ENCODE data around the gene PHF5A. TPM values are rescaled to one million over a fixed set of nuclear protein-coding genes. Genes with fewer than 3 reads are reported as not detected.

Gene PHF5A
- total and polyA plus RNA-seq, 2 donors from 2014 or later: 34.0 to 42.2 TPM

GRCh38 chr22:41512421-41513194 lies 44.1 kb upstream of the PHF5A start:
- no peak for TF ChIP-seq CTCF (IDR thresholded peaks at IDR 0.05; ENCODE audit: borderline replicate concordance, extremely low read depth, insufficient read depth)
- no peak overlapping the region for H3K27ac ChIP-seq (ENCODE audit: low read depth in 2 of 2, low read length in 2 of 2)
- no peak overlapping the region for H3K9ac ChIP-seq (ENCODE audit: low read length in 3 of 3)
- no peak overlapping the region for H3K4me3 ChIP-seq (ENCODE audit: low read length in 3 of 3)
- intact Hi-C loops (cut with DNase I): no loop called here
- DNase-seq: peak in 4 of 5 donors; percentile 88 to 91 (median 89)
- H3K9me3 ChIP-seq (ENCODE audit: control insufficient read depth in 2 of 3, insufficient read depth in 1 of 3, low read length in 3 of 3): no peaks in the 10 kb centered on the region
- H3K4me1 ChIP-seq (ENCODE audit: control insufficient read depth in 2 of 3, insufficient read depth in 2 of 3, low read depth in 1 of 3, low read length in 3 of 3): peaks cover 0 to 18% (median 4%) of the 10 kb centered on the region in 3 donors
- H3K36me3 ChIP-seq (ENCODE audit: control insufficient read depth in 2 of 3, insufficient read depth in 3 of 3, low read length in 3 of 3): peaks cover 0 to 58% (median 45%) of the 10 kb centered on the region in 3 donors
- no peak for FAIRE-seq
- no peaks in the 10 kb centered on the region for H3K27me3 ChIP-seq (ENCODE audit: control insufficient read depth, insufficient read depth, low read length)

- H3K9ac ChIP-seq (ENCODE audit: low read length in 3 of 3): no peak overlapping the region
- FAIRE-seq: no peak
- H3K27me3 ChIP-seq (ENCODE audit: control insufficient read depth, insufficient read depth, low read length): no peaks in the 10 kb centered on the region
Measured at GRCh38 chr22:41511521-41511968, 43.1 kb upstream of the PHF5A start.

GRCh38 chr22:41508770-41509170 lies 40.3 kb upstream of the PHF5A start:
- H3K9ac ChIP-seq (ENCODE audit: low read length in 3 of 3): no peak overlapping the region
- intact Hi-C loops (cut with DNase I): no loop called here
- no peaks in the 10 kb centered on the region for H3K27me3 ChIP-seq (ENCODE audit: control insufficient read depth, insufficient read depth, low read length)
- H3K4me1 ChIP-seq (ENCODE audit: control insufficient read depth in 2 of 3, insufficient read depth in 2 of 3, low read depth in 1 of 3, low read length in 3 of 3): peaks cover 0 to 14% (median 4%) of the 10 kb centered on the region in 3 donors
- TF ChIP-seq CTCF (IDR thresholded peaks at IDR 0.05; ENCODE audit: borderline replicate concordance, extremely low read depth, insufficient read depth): no peak
- FAIRE-seq (no peak), DNase-seq (no peak)
- no peaks in the 10 kb centered on the region for H3K9me3 ChIP-seq (ENCODE audit: control insufficient read depth in 2 of 3, insufficient read depth in 1 of 3, low read length in 3 of 3)
- peaks cover 0 to 34% (median 26%) of the 10 kb centered on the region in 3 donors for H3K36me3 ChIP-seq (ENCODE audit: control insufficient read depth in 2 of 3, insufficient read depth in 3 of 3, low read length in 3 of 3)
- H3K27ac ChIP-seq (ENCODE audit: low read depth in 2 of 2, low read length in 2 of 2): peak overlapping the region in 1 of 2 donors; percentile 29
- no peak overlapping the region for H3K4me3 ChIP-seq (ENCODE audit: low read length in 3 of 3)

More at GRCh38 chr22:41511521-41511968, 43.1 kb upstream of the PHF5A start:
- H3K27ac ChIP-seq (ENCODE audit: low read depth in 2 of 2, low read length in 2 of 2): no peak overlapping the region
- no peak overlapping the region for H3K4me3 ChIP-seq (ENCODE audit: low read length in 3 of 3)
- DNase-seq: no peak
- no peak for TF ChIP-seq CTCF (IDR thresholded peaks at IDR 0.05; ENCODE audit: borderline replicate concordance, extremely low read depth, insufficient read depth)
- intact Hi-C loops (cut with DNase I): no loop called here
- H3K4me1 ChIP-seq (ENCODE audit: control insufficient read depth in 2 of 3, insufficient read depth in 2 of 3, low read depth in 1 of 3, low read length in 3 of 3): peaks cover 0 to 14% (median 4%) of the 10 kb centered on the region in 3 donors
- H3K36me3 ChIP-seq (ENCODE audit: control insufficient read depth in 2 of 3, insufficient read depth in 3 of 3, low read length in 3 of 3): peaks cover 0 to 49% (median 43%) of the 10 kb centered on the region in 3 donors
- no peaks in the 10 kb centered on the region for H3K9me3 ChIP-seq (ENCODE audit: control insufficient read depth in 2 of 3, insufficient read depth in 1 of 3, low read length in 3 of 3)

Data from kidney (tissue), 14 donors.